Measurements from ENCODE around the gene RBL1.
"Not testable (repeated sequence)": the region's sequence is repeated elsewhere in the genome, so short reads cannot be mapped to it uniquely, and the experiment has no call there.

RBL1 gene

GRCh38 chr20:37095599-37096414 is at the start of gene RBL1:
RBL1 (minus strand) TSS chr20:37095997; CDS start chr20:37095928, 69 bp downstream.
- in situ Hi-C loops (cut with MboI; ENCODE audit: low sequenced_read_pairs): no loop called here

- in situ Hi-C loops (cut with MboI; ENCODE audit: low sequenced_read_pairs): no loop called here
These were observed 49.1 kb upstream of the RBL1 start for GRCh38 chr20:37144856-37145404.

- in situ Hi-C loops (cut with MboI; ENCODE audit: low sequenced_read_pairs): no loop called here
These were observed 46.9 kb upstream of the RBL1 start for GRCh38 chr20:37142708-37143107.

GRCh38 chr20:37137547-37137946 is 41.8 kb upstream of the RBL1 start:
- in situ Hi-C loops (cut with MboI; ENCODE audit: low sequenced_read_pairs): no loop called here

GRCh38 chr20:37133952-37134351 is 38.2 kb upstream of the RBL1 start:
- in situ Hi-C loops (cut with MboI; ENCODE audit: low sequenced_read_pairs): no loop called here

- in situ Hi-C loops (cut with MboI; ENCODE audit: low sequenced_read_pairs): no loop called here
These were observed 35.7 kb upstream of the RBL1 start for GRCh38 chr20:37131486-37131885.

- in situ Hi-C loops (cut with MboI; ENCODE audit: low sequenced_read_pairs): no loop called here
These were observed 33.0 kb upstream of the RBL1 start for GRCh38 chr20:37128803-37129202.

GRCh38 chr20:37126290-37126689 is 30.5 kb upstream of the RBL1 start:
- in situ Hi-C loops (cut with MboI; ENCODE audit: low sequenced_read_pairs): not testable (repeated sequence)

- in situ Hi-C loops (cut with MboI; ENCODE audit: low sequenced_read_pairs): no loop called here
These were observed 27.6 kb upstream of the RBL1 start for GRCh38 chr20:37123441-37123840.

GRCh38 chr20:37120497-37120896 is 24.7 kb upstream of the RBL1 start:
- in situ Hi-C loops (cut with MboI; ENCODE audit: low sequenced_read_pairs): no loop called here

GRCh38 chr20:37119356-37120036 is 23.7 kb upstream of the RBL1 start:
- in situ Hi-C loops (cut with MboI; ENCODE audit: low sequenced_read_pairs): no loop called here

- in situ Hi-C loops (cut with MboI; ENCODE audit: low sequenced_read_pairs): no loop called here
These were observed 18.2 kb upstream of the RBL1 start for GRCh38 chr20:37114012-37114411.

- in situ Hi-C loops (cut with MboI; ENCODE audit: low sequenced_read_pairs): no loop called here
These were observed 16.2 kb upstream of the RBL1 start for GRCh38 chr20:37111926-37112455.

- in situ Hi-C loops (cut with MboI; ENCODE audit: low sequenced_read_pairs): no loop called here
These were observed 12.9 kb upstream of the RBL1 start for GRCh38 chr20:37108676-37109075.

- in situ Hi-C loops (cut with MboI; ENCODE audit: low sequenced_read_pairs): no loop called here
These were observed 6.8 kb upstream of the RBL1 start for GRCh38 chr20:37102571-37102970.

GRCh38 chr20:37096415-37097041 is 731 bp upstream of the RBL1 start:
- in situ Hi-C loops (cut with MboI; ENCODE audit: low sequenced_read_pairs): no loop called here

GRCh38 chr20:37095108-37095598 is 644 bp downstream of the RBL1 start:
- in situ Hi-C loops (cut with MboI; ENCODE audit: low sequenced_read_pairs): no loop called here

- in situ Hi-C loops (cut with MboI; ENCODE audit: low sequenced_read_pairs): no loop called here
These were observed 5.4 kb downstream of the RBL1 start for GRCh38 chr20:37090407-37090806.

GRCh38 chr20:37081717-37082289 is 14.0 kb downstream of the RBL1 start:
- in situ Hi-C loops (cut with MboI; ENCODE audit: low sequenced_read_pairs): no loop called here

- in situ Hi-C loops (cut with MboI; ENCODE audit: low sequenced_read_pairs): no loop called here
These were observed 18.8 kb downstream of the RBL1 start for GRCh38 chr20:37077009-37077408.
